ENCODE data around the gene EPHA5. TPM values are rescaled to one million over a fixed set of nuclear protein-coding genes. Genes with fewer than 3 reads are reported as not detected.
A peak's percentile ranks its signal among the peaks of the same experiment; 100 is the strongest.

The EPHA5 gene
- total RNA-seq, 1 donor from 2014 or later: 1.2 TPM

DNA sequence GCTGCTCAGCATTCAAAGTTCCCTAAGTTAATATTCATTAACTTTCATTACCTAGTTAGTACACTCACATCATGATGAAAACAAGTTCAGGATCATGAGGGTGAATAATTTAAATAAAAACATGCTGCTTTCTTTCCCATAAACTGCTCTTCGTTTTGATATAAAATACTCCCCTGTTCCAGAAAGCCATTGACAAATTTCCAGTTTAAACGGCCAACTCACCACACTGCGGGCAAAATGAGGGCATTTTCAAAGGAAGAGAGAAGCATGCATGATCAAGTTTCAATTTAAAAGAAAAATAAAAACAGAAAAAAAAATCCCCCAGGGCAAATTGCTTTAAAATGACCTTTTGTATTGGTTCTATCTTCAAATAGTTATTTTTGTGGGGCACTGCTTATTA is 69.6 kb downstream of the EPHA5 start:
- Histone ChIP-seq H3K4me2 (ENCODE audit: low read length) (peak overlapping the region; percentile 10), H3K79me2 (ENCODE audit: insufficient read depth, low read length) (peaks cover 30% of the 10 kb centered on the region), H3K36me3 (ENCODE audit: insufficient read depth, low read length) (peaks cover 3% of the 10 kb centered on the region), H3K4me3 (ENCODE audit: insufficient read depth, low read depth, low read length) (no peak overlapping the region), H3K9me3 (ENCODE audit: insufficient read depth, low read depth, low read length) (no peaks in the 10 kb centered on the region), H4K20me1 (ENCODE audit: insufficient read depth, low read length) (no peaks in the 10 kb centered on the region), H3K27me3 (ENCODE audit: insufficient read depth, low read length) (no peaks in the 10 kb centered on the region), H3K9ac (ENCODE audit: low read length) (no peak overlapping the region), H3K4me1 (ENCODE audit: insufficient read depth, low read length) (no peaks in the 10 kb centered on the region), H3K27ac (ENCODE audit: low read depth, low read length) (no peak overlapping the region), H2AFZ (ENCODE audit: low read depth, low read length) (no peak overlapping the region)
- Mint-ChIP-seq H3K27me3 (ENCODE audit: low read depth, unreplicated experiment) (no peaks in the 10 kb centered on the region), H3K4me1 (ENCODE audit: low read depth, unreplicated experiment) (no peaks in the 10 kb centered on the region), H3K36me3 (ENCODE audit: low read depth, unreplicated experiment) (no peaks in the 10 kb centered on the region), H3K27ac (ENCODE audit: unreplicated experiment) (no peak overlapping the region), H3K9me3 (ENCODE audit: unreplicated experiment) (no peaks in the 10 kb centered on the region), H3K4me3 (ENCODE audit: unreplicated experiment) (no peak overlapping the region)
- DNase-seq (ENCODE audit: low read depth): peak; percentile 6
- no peak for FAIRE-seq
- TF ChIP-seq, protein P1, sequence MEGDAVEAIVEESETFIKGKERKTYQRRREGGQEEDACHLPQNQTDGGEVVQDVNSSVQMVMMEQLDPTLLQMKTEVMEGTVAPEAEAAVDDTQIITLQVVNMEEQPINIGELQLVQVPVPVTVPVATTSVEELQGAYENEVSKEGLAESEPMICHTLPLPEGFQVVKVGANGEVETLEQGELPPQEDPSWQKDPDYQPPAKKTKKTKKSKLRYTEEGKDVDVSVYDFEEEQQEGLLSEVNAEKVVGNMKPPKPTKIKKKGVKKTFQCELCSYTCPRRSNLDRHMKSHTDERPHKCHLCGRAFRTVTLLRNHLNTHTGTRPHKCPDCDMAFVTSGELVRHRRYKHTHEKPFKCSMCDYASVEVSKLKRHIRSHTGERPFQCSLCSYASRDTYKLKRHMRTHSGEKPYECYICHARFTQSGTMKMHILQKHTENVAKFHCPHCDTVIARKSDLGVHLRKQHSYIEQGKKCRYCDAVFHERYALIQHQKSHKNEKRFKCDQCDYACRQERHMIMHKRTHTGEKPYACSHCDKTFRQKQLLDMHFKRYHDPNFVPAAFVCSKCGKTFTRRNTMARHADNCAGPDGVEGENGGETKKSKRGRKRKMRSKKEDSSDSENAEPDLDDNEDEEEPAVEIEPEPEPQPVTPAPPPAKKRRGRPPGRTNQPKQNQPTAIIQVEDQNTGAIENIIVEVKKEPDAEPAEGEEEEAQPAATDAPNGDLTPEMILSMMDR (IDR thresholded peaks at IDR 0.05; ENCODE audit: insufficient read depth, low read depth, low read length): no peak
- TF ChIP-seq EZH2 (IDR thresholded peaks at IDR 0.05; ENCODE audit: insufficient read depth, low read length): no peak

DNA sequence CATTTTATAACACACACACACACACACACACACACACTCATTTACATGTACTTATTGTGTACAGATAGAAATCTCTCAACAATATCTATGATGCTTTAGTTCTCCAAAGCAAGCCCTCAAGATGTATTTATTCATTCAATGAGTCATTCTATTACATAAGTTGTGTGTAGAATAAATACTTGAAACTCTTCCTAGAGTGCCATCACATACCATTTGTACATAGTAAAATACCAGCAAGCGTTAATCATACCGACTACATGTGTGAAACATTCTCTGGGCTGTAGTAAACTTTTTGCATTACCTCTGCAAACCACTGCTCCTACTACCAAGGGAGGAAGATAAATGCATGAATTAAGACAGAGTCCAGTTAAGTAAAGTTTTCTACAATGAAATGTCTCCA is 70.9 kb downstream of the EPHA5 start:
- Mint-ChIP-seq H3K4me3 (ENCODE audit: unreplicated experiment) (no peak overlapping the region), H3K4me1 (ENCODE audit: low read depth, unreplicated experiment) (no peaks in the 10 kb centered on the region), H3K36me3 (ENCODE audit: low read depth, unreplicated experiment) (no peaks in the 10 kb centered on the region), H3K27ac (ENCODE audit: unreplicated experiment) (no peak overlapping the region), H3K9me3 (ENCODE audit: unreplicated experiment) (no peaks in the 10 kb centered on the region), H3K27me3 (ENCODE audit: low read depth, unreplicated experiment) (no peaks in the 10 kb centered on the region)
- H4K20me1 ChIP-seq (ENCODE audit: insufficient read depth, low read length): no peaks in the 10 kb centered on the region
- no peak overlapping the region for H3K4me2 ChIP-seq (ENCODE audit: low read length)
- H3K36me3 ChIP-seq (ENCODE audit: insufficient read depth, low read length): peaks cover 3% of the 10 kb centered on the region
- no peak overlapping the region for H3K9ac ChIP-seq (ENCODE audit: low read length)
- H3K9me3 ChIP-seq (ENCODE audit: insufficient read depth, low read depth, low read length): no peaks in the 10 kb centered on the region
- no peak for FAIRE-seq
- TF ChIP-seq, protein P1 (IDR thresholded peaks at IDR 0.05; ENCODE audit: insufficient read depth, low read depth, low read length): no peak
- TF ChIP-seq EZH2 (IDR thresholded peaks at IDR 0.05; ENCODE audit: insufficient read depth, low read length): no peak
- DNase-seq (ENCODE audit: low read depth): peak; percentile 52
- H3K27me3 ChIP-seq (ENCODE audit: insufficient read depth, low read length): no peaks in the 10 kb centered on the region
- no peaks in the 10 kb centered on the region for H3K4me1 ChIP-seq (ENCODE audit: insufficient read depth, low read length)
- H3K4me3 ChIP-seq (ENCODE audit: insufficient read depth, low read depth, low read length): no peak overlapping the region
- peaks cover 26% of the 10 kb centered on the region for H3K79me2 ChIP-seq (ENCODE audit: insufficient read depth, low read length)
- no peak overlapping the region for H2AFZ ChIP-seq (ENCODE audit: low read depth, low read length)
- H3K27ac ChIP-seq (ENCODE audit: low read depth, low read length): no peak overlapping the region

DNA sequence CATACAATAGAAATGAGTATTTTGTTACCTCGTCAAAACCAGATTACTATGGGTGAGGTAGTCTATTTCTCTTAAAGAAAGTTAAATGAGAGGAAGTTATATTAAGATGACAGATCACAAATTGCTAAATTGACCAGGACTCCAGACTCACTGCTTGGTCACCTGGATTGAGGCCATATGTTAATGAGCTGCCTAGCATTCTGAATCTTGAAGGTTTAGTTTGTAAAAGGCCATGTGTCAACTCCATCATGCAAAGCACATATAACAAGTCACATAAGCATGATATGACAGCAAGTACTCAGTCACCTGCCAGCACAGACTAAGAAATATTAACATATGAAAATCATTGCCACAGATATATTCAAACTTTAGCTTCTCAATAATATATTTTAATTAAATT is 72.6 kb downstream of the EPHA5 start:
- Mint-ChIP-seq H3K27me3 (ENCODE audit: low read depth, unreplicated experiment) (no peaks in the 10 kb centered on the region), H3K27ac (ENCODE audit: unreplicated experiment) (no peak overlapping the region), H3K4me1 (ENCODE audit: low read depth, unreplicated experiment) (no peaks in the 10 kb centered on the region), H3K4me3 (ENCODE audit: unreplicated experiment) (no peak overlapping the region), H3K36me3 (ENCODE audit: low read depth, unreplicated experiment) (no peaks in the 10 kb centered on the region), H3K9me3 (ENCODE audit: unreplicated experiment) (no peaks in the 10 kb centered on the region)
- TF ChIP-seq, protein P1 (IDR thresholded peaks at IDR 0.05; ENCODE audit: insufficient read depth, low read depth, low read length): no peak
- no peak for TF ChIP-seq EZH2 (IDR thresholded peaks at IDR 0.05; ENCODE audit: insufficient read depth, low read length)
- no peaks in the 10 kb centered on the region for H3K9me3 ChIP-seq (ENCODE audit: insufficient read depth, low read depth, low read length)
- no peaks in the 10 kb centered on the region for H3K4me1 ChIP-seq (ENCODE audit: insufficient read depth, low read length)
- DNase-seq (ENCODE audit: low read depth): peak; percentile 36
- no peak overlapping the region for H3K4me3 ChIP-seq (ENCODE audit: insufficient read depth, low read depth, low read length)
- H3K36me3 ChIP-seq (ENCODE audit: insufficient read depth, low read length): peaks cover 3% of the 10 kb centered on the region
- H3K4me2 ChIP-seq (ENCODE audit: low read length): no peak overlapping the region
- H4K20me1 ChIP-seq (ENCODE audit: insufficient read depth, low read length): no peaks in the 10 kb centered on the region
- H2AFZ ChIP-seq (ENCODE audit: low read depth, low read length): no peak overlapping the region
- H3K27ac ChIP-seq (ENCODE audit: low read depth, low read length): no peak overlapping the region
- H3K9ac ChIP-seq (ENCODE audit: low read length): no peak overlapping the region
- FAIRE-seq: no peak
- peaks cover 33% of the 10 kb centered on the region for H3K79me2 ChIP-seq (ENCODE audit: insufficient read depth, low read length)
- no peaks in the 10 kb centered on the region for H3K27me3 ChIP-seq (ENCODE audit: insufficient read depth, low read length)

Data from astrocyte (in vitro differentiated cells and primary cell).